Stimulated activated CD4-positive, alpha-beta T cell treated with anti-CD3 and anti-CD28 coated beads, Interleukin-15, amount 100 ng/mL, for 24 hours (primary cell): ENCODE measurements around the gene RBBP6.
"Not testable (repeated sequence)": the region's sequence is repeated elsewhere in the genome, so short reads cannot be mapped to it uniquely, and the experiment has no call there.

Experiments used
- DNase-seq: peaks from one replicate; pipeline ENCODE4 v3.0.0-alpha.2; 2020

The RBBP6 gene, protein sequence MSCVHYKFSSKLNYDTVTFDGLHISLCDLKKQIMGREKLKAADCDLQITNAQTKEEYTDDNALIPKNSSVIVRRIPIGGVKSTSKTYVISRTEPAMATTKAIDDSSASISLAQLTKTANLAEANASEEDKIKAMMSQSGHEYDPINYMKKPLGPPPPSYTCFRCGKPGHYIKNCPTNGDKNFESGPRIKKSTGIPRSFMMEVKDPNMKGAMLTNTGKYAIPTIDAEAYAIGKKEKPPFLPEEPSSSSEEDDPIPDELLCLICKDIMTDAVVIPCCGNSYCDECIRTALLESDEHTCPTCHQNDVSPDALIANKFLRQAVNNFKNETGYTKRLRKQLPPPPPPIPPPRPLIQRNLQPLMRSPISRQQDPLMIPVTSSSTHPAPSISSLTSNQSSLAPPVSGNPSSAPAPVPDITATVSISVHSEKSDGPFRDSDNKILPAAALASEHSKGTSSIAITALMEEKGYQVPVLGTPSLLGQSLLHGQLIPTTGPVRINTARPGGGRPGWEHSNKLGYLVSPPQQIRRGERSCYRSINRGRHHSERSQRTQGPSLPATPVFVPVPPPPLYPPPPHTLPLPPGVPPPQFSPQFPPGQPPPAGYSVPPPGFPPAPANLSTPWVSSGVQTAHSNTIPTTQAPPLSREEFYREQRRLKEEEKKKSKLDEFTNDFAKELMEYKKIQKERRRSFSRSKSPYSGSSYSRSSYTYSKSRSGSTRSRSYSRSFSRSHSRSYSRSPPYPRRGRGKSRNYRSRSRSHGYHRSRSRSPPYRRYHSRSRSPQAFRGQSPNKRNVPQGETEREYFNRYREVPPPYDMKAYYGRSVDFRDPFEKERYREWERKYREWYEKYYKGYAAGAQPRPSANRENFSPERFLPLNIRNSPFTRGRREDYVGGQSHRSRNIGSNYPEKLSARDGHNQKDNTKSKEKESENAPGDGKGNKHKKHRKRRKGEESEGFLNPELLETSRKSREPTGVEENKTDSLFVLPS (N-terminal part only)

DNA sequence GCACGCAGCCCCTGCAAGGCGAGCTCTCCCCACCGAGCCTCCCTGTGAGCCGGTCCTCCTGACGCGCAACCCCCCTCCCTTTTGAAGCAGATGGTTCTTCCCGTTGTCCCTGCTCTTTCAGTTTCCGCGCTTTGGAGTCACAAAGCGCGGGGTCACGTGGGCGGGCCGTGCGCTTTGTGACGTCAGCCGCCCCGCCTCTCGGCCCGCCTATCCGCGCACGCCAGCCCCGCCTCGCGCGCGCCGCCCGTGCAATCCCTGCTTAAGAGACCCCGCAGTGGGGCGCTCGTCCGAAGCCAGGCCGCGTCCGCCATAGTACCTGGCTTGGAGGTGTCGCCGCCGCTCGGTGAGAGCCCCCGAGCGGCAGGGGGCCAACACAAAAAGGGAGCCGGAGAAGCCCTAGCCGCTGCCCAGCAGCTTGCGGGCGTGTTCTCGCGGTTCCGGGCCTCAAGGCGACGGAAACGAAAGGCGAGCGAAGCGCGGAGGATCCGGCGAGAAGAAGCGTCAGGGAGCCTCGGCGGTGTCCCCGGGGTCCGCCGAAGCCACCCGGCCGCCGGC lies at the start of gene RBBP6:
Gene RBBP6 (plus strand): TSS at position 272 of the 555 bp plus-strand sequence. CDS start 1,061 bp downstream, outside the sequence.
- DNase-seq = peak; percentile 94

DNA sequence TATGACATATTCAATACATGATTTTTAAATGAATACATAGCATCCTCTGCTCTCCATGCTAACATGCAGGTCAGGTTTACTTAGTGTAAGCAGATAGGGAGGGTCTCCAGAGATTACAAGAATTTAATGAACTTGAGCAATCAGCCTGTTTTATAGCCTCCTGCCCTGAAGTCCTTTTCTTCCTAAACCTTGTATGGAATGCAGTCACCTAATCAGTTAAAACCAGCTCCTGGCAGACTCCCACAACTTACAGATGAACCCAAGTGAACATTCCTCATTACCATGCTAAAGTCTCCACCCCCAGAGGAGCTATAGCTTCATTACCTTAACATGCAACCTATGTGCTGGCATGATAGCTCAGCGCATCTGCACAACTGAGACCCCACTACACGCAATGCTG lies 48.5 kb upstream of the RBBP6 start:
- no peak for DNase-seq

DNA sequence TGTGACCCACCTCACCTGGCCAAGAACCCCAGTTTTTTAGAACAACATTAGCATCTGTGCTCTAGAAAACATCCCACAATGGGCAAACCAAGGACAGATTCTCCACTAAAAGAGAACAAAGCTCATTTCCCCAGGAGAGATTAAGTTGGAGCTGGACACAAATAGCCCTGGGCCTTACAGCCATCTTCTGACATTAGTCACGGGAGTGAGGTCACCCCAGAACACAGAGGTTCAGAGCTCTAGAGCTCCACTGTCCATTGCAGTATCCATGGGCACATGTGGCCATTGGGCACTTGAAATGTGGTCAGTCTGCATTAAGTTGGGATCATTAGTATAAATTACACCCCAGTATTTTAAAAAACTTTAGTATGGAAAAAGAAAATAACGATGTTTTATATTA lies 47.6 kb upstream of the RBBP6 start:
- DNase-seq = no peak

DNA sequence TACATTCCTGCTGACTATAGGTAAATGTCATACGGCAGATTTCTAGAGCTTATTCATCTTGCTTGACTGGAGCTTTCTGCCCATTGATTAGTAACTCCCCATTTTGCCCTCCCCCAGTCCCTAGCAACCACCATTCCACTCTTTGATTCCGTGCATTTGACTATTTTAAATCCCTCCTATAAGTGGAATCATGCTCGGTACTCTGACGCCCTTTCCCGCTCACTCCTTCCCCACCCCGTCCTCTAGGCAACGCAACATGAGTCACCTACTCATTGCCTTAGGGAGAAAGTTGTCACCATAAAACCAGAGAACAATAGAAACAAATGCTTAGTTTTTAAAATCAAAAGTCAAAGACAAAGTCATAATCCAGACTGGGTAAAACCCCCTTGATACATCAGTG lies 45.5 kb upstream of the RBBP6 start:
- no peak for DNase-seq

DNA sequence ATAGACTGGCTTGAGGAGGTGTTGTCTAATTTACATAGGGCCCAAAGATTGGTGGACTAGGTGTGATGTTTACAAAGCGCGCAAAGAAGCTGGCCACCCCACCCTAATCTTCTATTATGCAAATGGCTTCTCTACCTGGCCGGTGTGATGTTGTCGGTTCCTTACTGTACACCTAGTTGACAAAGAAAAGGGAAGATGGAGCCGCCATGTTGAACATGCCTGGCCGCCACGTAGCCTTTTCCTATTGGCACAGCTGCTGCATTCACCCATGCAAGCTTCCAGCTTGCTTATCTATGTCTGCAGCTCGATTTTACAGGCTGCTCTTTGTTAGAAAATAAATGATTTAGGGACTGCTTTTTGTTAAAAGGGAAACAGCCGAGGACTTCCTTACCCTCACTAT lies 44.2 kb upstream of the RBBP6 start:
- not testable (repeated sequence) for DNase-seq

DNA sequence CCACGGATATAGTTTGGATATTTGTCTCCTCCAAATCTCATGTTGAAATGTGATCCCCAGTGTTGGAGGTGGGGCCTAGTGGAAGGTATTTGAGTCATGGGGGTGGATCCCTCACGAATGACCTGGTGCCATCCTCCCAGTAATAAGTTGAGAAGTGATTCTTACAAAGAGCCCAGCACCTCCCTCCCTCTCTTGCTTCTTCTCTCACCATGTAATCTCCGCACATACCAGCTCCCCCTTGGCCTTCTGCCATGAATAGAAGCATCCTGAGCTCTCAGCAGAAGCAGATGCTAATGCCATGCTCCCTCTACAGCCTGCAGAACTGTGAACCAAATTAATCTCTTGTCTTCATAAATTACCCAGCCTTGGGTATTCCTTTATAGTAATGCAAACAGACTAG lies 41.9 kb upstream of the RBBP6 start:
- no peak for DNase-seq

DNA sequence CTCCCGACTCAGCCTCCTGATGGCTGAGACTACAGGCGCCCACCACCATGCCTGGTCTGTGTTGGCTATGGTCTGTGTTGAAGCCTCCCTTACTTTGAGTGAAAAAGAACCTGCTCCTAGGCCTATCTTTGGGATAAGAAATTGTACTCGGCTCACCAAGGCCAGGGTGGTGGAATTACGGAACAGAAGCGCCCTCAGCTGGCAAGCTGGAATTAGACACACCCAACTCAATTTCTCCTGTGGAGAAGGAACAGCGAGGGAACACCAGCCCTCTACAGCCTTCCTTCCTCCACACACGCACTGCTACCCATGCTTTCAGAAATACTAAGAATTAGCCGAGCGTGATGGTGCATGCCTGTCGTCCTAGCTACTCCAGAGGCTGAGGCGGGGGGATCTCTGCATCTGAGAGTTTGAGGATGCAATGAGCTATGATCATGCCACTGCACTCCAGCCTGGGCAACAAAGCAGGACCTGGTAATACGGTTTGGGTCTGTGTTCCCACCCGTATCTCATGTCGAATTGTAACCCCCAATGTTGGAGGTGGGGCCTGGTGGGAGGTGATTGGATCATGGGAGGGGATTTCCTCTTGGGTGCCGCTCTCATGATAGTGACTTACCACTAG lies 40.1 kb upstream of the RBBP6 start:
- DNase-seq = peak; percentile 33

DNA sequence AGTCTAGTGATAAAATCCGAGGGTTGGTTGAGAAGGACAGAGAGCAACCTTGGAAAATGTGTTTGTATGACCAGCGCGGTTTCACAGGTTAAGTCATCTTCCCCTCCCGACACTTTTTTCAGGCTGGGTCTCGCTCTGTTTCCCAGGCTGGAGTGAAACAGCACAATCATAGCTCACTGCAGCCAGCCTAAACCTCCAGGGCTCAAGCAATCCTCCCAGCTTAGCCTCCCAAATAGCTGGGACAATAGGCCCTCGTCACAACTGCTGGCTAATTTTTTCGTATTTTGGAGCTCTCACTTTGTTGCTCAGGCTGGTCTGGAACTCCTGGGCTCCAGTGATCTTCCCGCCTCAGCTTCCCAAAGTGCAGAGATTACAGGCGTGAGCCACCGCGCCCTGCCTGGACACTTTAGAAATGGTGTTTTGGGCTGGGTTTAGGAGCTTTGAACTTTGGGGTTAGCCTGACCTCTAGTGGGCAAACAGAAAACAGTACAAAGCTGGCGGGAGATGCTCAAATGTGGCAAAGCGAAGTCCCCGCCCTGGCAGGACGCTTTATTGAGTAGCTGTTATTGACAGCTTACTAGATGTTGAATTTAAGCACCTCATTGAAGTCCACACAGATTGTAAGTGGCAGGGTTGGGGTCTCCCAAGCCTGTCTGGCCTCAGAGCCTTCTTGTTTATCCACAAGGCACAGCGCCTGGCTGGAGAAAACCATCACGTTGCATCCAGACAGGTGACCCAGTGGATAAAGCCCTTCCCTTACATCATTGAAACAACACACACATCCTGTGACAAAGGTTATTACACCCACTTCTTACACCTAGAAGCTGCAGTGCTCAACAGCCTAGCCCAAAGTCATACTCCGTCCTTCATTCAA lies 34.7 kb upstream of the RBBP6 start:
- peak; percentile 63 for DNase-seq

DNA sequence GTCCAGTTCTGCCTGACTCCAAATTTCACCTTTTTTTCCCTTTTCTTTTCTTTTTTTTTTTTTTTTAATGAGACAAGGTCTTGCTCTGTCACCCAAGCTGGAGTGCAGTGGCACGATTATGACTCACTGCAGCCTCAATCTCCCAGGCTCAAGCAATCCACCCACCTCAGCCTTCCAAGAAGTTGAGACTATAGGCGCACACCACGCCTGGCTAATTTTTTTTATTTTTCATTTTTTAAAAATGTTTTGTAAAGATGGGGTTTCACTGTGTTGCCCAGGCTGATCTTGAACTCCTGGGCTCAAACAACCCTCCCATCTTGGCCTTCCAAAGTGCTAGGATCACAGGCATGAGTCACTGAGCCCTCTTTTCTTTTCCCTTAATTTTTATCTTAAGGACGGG lies 33.4 kb upstream of the RBBP6 start:
- DNase-seq = no peak

DNA sequence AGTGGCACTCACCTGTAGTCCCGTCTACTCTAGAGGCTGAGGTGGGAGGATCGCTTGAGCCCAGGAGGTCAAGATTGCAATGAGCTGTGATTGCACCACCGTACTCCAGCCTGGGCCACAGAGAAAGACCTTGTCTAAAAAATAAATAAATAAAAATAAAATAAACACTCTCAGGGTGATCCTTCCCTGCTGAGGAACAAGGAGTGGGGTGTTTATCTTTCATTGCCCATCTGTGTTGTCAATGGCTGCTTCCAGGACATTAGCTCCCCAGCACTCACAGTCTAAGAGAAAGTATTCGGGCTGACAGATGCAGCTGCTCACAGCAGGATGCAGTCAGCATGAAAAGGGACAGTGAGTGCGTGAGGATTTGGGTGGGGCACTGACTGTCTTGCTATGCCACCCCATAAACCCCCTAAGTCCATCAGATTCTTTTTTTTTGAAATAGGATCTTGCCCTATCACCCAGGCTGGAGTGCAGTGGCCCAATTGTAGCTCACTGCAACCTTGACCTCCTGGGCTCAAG lies 31.3 kb upstream of the RBBP6 start:
- DNase-seq = no peak

DNA sequence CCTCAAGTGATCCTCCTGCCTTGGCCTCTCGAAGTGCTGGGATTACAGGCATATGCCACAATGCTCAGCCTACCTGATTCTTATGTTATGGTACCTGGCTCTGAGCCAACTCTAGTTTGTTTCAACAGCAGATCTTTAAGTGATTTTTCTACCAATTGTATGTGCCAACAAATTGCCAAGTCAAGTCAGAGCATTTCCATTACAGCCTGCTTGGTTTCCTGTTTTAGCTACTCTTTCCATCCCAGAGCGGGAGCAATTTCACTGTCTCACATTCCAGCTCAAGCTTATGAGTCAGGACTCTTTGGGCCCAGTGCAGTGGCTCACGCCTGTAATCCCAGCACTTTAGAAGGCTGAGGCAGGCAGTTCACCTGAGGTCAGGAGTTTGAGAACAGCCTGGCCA lies 30.8 kb upstream of the RBBP6 start:
- no peak for DNase-seq

DNA sequence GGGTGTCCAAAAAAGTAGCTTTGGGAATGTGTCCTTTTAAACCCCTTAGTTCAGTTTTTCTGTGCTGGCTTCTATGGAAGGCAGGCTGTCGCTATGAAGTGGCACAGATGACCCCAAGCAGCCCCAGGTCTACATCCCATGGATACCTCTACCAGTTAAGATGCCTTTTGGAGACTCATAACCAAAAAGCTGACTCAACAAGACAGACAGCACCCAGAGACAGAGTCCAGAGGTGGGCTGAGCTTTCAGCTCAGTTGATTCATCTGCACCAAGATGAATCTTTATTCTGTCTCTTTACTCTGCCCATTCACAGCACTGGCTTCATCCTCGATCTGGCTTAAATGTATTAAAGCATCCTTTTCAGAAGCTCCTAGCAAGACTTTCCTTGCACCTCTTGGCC lies 29.8 kb upstream of the RBBP6 start:
- no peak for DNase-seq

DNA sequence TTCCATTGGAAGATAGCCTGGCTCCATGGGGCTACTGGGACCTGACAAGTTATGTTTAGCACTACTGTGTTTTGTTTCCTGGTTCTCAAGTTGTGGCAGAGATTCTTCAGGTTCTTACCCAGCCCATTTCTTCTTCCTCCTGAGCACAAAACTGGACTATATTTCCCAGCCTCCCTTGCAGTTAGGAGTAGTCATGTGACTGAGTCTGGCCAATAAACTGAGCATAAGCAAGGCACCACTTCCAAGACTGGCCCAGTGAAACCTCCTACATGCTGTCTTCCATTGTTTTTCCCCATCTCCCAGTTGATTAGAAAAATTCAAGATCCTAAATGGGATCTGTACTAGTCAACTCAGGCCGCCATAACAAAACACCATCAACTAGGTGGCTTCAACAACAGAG lies 28.2 kb upstream of the RBBP6 start:
- DNase-seq = no peak

DNA sequence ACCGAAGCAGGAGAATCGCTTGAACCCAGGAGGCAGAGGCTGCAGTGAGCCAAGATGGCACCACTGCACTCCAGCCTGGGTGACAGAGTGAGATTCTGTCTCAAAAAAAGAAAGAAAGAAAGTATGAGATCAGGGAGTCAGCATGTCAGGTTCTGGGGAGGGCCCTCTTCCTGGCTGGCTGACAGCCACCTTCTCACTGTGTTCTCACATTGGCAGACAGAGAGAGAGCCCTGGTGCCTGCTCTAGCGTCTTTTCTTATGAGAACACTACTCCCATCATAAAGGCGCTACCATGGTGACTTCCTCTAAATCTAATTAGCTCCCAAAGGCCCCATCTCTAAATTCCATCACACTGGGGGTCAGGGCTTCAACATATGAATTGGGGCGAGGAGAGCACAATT lies 27.6 kb upstream of the RBBP6 start:
- DNase-seq = no peak

DNA sequence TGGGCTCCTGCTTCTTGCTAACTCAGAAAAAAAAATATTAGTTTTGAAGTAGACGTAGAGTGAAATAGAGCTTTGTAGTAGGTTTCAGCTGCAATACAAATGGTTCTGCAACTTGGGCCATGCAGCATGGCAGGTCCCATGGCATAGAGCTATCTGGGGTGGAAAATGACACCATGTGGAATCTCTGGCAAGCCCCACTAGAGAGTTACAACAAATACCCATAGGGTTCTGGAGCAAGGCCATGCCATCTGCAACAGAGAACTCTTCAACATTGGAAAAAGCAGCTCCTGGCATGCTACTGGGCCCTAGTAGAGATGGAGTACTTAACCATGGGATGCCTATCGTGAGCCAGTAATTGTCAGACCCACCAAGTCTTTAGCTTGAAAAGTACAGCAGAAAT lies 25.3 kb upstream of the RBBP6 start:
- no peak for DNase-seq

DNA sequence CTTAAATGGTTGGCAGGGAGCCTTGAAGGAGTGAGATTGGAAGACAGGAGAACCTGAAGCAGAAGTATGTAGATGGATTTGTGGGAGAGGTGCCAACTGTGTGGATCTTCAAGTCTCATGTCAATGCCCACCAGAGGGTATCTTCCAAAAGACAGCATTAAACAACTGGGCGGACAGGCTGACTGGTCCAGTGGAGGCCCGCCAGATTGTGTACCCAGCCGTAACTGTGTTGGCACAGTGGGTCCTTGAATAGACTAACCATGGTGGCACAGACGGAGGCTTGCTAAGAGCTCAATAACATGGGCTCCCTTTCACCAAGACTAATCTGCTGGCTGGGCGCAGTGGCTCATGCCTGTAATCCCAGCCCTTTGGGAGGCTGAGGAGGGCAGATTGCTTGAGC lies 24.2 kb upstream of the RBBP6 start:
- DNase-seq = no peak

DNA sequence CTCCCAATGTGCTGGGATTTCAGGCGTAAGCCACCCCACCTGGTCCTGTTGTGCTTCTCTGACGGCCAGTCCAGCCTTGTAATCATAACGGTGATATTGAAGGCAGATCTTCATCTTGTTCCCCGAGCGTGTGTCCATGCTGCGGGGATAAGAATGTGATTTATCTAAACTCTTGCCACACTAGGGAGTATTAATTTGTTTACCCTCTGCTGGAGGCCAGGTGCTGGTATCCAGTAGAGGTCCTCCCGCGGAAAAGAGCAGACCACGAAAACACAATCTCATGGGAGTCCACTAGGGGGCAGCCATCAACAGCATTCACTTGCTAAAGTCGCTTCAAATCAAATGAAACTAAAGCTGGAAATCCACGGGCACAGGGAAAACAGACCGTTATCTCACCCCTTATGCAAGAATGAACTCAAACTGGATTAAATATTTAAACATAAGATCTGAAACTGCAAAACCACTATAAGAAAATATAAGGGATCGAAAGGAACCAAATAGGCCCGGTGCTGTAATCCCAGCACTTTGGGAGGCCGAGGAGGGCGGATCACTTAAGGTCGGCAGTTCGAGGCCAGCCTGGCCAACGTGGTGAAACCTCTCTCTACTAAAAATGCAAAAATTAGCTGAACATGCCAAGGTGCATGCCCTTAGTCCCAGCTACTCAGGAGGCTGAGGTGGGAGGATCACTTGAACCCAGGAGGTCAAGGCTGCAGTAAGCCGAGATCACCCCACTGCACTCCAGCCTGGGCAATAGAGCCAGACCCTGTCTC lies 22.3 kb upstream of the RBBP6 start:
- peak; percentile 84 for DNase-seq

DNA sequence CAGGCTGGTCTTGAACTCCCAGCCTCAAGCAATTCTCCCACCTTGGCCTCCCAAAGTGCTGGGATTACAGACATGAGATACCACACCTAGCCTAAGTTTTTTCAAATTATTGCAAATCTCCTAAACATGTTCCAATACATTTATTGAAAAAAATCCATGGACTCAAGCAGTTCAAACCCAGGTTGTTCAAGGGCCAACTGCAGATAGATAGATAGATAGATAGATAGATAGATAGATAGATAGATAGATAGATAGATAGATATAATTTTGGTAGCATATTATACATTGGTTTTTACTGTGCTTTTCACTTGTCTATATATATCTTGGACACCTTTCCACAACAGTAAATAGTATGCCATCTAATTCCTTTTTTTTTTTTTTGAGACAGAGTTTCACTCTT lies 20.9 kb upstream of the RBBP6 start:
- no peak for DNase-seq

DNA sequence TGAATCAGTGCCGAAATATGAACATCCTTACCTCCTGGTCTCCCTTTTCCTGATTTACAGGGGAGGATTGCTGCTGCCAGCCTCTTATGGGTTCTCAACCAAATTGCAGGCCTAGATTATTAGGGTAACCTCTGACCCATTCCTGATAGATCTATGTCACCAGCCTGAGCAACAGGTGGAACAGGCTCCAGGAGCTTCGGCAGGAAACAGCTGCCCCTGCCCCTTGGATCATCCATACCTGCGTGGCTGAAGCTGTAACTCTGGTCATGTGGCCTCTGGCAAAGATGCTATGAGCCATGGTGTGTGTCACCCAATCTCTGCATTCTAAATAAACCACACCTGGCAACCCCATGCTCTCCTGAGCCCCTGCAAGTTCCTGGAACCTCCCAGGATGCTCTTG lies 18.4 kb upstream of the RBBP6 start:
- DNase-seq = no peak

DNA sequence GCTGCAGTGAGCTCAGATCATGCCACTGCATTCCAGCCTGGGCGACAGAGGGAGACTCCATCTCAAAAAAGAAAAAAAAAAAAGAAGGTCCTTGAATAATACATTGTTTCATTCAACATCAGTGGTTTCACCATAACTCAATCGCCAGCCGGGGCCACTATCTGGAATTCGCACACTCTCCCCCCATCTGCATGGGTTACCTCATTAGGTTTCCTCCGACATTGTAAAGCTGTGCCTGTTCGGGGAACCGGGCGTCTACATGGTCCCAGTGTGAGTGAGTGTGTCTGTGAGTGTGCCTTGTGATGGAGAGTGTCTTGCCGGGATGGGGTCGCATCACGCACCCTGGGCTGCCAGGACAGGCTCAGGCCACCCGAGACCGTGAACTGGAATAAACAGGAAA lies 16.6 kb upstream of the RBBP6 start:
- no peak for DNase-seq

DNA sequence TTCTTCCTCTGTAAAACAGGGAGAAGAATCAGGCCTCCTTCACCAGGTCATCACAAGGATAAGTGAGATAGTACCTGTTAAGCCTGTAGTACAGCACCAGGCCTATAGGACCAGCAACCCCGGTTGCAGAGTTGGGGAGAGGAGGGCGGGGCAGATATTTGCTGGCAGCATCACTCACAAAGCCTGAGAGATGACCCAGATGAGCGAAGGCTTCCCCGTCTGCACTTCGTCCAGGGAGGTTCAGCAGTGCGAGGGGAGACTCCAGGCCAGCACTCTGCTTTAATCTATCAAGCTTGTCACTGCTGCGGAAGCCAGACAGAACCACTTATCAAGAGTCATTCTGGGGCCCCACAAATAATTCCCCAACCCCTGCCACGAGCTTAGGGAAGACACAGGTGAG lies 15.8 kb upstream of the RBBP6 start:
- no peak for DNase-seq
